ENCODE data around the gene DDX31.

DNA sequence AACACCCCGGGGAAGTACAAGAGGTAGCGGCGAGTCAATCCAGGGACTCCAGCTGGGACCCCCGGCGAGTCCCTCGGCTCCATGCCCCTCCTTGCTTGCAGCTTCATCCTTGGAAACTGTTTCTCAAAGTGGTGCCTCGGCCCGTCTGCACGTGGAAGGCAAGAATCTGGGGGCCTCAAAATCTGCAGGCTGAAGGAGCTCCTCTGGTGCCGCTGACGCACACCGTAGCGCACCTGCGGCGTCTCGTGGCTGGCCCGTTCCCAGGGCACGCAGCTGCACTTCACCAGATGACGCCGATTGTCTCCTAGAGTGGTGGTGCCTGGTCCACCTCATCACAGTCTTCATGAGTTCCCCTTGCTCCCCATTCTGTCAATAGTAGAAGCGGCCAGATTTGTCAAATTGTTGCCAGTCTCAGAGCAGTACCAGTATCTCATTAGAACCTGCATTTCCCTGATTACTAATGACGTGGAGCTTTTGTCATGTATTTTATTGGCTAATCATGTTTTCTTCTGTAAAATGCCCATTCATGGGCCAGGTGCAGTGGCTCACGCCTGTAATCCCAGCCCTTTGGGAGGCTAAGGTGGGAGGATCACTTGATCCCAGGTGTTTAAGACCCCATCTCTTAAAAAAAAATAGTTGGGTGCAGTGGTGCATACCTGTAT, 39.1 kb upstream of the DDX31 start:
- TF ChIP-seq, protein P1, sequence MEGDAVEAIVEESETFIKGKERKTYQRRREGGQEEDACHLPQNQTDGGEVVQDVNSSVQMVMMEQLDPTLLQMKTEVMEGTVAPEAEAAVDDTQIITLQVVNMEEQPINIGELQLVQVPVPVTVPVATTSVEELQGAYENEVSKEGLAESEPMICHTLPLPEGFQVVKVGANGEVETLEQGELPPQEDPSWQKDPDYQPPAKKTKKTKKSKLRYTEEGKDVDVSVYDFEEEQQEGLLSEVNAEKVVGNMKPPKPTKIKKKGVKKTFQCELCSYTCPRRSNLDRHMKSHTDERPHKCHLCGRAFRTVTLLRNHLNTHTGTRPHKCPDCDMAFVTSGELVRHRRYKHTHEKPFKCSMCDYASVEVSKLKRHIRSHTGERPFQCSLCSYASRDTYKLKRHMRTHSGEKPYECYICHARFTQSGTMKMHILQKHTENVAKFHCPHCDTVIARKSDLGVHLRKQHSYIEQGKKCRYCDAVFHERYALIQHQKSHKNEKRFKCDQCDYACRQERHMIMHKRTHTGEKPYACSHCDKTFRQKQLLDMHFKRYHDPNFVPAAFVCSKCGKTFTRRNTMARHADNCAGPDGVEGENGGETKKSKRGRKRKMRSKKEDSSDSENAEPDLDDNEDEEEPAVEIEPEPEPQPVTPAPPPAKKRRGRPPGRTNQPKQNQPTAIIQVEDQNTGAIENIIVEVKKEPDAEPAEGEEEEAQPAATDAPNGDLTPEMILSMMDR (IDR thresholded peaks at IDR 0.05) = no peak
- TF ChIP-seq ATF1 (CRISPR knock-in tag; IDR thresholded peaks at IDR 0.05) (no peak), CREB1 (CRISPR knock-in tag; IDR thresholded peaks at IDR 0.05) (no peak)

Data from WTC11 (cell line).